ENCODE data around the gene LTBP1.

DNA sequence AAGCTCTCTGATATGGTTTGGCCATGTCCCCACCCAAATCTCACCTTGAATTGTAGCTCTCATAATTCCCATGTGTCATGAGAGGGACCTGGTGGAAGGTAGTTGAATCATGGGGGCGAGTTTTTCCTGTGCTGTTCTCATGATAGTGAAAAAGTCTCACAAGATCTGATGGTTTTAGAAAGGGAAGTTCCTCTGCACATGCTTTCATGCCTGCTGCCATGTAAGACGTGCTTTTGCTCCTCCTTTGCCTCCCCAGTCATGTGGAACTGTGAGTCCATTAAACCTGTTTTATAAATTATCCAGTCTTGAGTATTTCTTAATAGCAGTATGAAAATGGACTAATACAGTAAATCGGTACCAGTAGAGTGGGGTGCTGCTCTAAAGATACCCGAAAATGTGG, 34.9 kb downstream of the LTBP1 start:
- TF ChIP-seq YY1 (IDR thresholded peaks at IDR 0.05; ENCODE audit: low read depth) (no peak), EP300 (IDR thresholded peaks at IDR 0.05; ENCODE audit: borderline replicate concordance) (no peak), TCF12 (IDR thresholded peaks at IDR 0.05; ENCODE audit: low read depth) (no peak), EGR1 (IDR thresholded peaks at IDR 0.05) (no peak), CEBPB (IDR thresholded peaks at IDR 0.05) (no peak), TAF1 (IDR thresholded peaks at IDR 0.05; ENCODE audit: low read depth) (no peak)
- TF ChIP-seq, protein P1, sequence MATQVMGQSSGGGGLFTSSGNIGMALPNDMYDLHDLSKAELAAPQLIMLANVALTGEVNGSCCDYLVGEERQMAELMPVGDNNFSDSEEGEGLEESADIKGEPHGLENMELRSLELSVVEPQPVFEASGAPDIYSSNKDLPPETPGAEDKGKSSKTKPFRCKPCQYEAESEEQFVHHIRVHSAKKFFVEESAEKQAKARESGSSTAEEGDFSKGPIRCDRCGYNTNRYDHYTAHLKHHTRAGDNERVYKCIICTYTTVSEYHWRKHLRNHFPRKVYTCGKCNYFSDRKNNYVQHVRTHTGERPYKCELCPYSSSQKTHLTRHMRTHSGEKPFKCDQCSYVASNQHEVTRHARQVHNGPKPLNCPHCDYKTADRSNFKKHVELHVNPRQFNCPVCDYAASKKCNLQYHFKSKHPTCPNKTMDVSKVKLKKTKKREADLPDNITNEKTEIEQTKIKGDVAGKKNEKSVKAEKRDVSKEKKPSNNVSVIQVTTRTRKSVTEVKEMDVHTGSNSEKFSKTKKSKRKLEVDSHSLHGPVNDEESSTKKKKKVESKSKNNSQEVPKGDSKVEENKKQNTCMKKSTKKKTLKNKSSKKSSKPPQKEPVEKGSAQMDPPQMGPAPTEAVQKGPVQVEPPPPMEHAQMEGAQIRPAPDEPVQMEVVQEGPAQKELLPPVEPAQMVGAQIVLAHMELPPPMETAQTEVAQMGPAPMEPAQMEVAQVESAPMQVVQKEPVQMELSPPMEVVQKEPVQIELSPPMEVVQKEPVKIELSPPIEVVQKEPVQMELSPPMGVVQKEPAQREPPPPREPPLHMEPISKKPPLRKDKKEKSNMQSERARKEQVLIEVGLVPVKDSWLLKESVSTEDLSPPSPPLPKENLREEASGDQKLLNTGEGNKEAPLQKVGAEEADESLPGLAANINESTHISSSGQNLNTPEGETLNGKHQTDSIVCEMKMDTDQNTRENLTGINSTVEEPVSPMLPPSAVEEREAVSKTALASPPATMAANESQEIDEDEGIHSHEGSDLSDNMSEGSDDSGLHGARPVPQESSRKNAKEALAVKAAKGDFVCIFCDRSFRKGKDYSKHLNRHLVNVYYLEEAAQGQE (IDR thresholded peaks at IDR 0.05; ENCODE audit: low read depth) = no peak
- TF ChIP-seq, protein P2, sequence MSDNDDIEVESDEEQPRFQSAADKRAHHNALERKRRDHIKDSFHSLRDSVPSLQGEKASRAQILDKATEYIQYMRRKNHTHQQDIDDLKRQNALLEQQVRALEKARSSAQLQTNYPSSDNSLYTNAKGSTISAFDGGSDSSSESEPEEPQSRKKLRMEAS (IDR thresholded peaks at IDR 0.05) = no peak

Data from Ishikawa (cell line).